Thymus (tissue), 14 donors: ENCODE results near the gene DUSP9. TPM values are rescaled to one million over a fixed set of nuclear protein-coding genes. Genes with fewer than 3 reads are reported as not detected.
A peak's percentile ranks its signal among the peaks of the same experiment; 100 is the strongest.

Experiments used
- DNase-seq, 9 donors: peaks; one replicate each; pipeline ENCODE4 v3.0.0-alpha.2; 2013; ENCODE audit warnings: low spot score in 9 of 9, low read depth in 6 of 9, missing footprints in 1 of 9
- H3K27ac ChIP-seq, 2 donors: one replicate each; pipeline ENCODE4 v1.5.1; 2013; ENCODE audit warnings: control low read depth in 1 of 2, low read depth in 1 of 2, low read length in 1 of 2, mild to moderate bottlenecking in 1 of 2, moderate library complexity in 1 of 2
- H3K27me3 ChIP-seq, 2 donors: one replicate each; pipeline ENCODE4 v1.5.1; 2013; ENCODE audit warnings: low read length in 1 of 2; ENCODE audit not compliant: control insufficient read depth in 2 of 2, insufficient read depth in 1 of 2
- H3K36me3 ChIP-seq, 2 donors: one replicate each; pipeline ENCODE4 v1.5.1; 2013; ENCODE audit warnings: low read length in 1 of 2, mild to moderate bottlenecking in 1 of 2, moderate library complexity in 1 of 2; ENCODE audit not compliant: control insufficient read depth in 2 of 2, insufficient read depth in 2 of 2
- H3K4me1 ChIP-seq, 2 donors: one replicate each; pipeline ENCODE4 v1.5.1; 2013; ENCODE audit warnings: low read length in 2 of 2; ENCODE audit not compliant: control insufficient read depth in 2 of 2, insufficient read depth in 2 of 2
- H3K4me3 ChIP-seq, 2 donors: one replicate each; pipeline ENCODE4 v1.5.1; 2013; ENCODE audit warnings: low read length in 2 of 2, control low read depth in 1 of 2, mild to moderate bottlenecking in 1 of 2
- H3K9me3 ChIP-seq, 2 donors: one replicate each; pipeline ENCODE4 v1.5.1; 2013; ENCODE audit warnings: low read length in 1 of 2, mild to moderate bottlenecking in 1 of 2; ENCODE audit not compliant: control insufficient read depth in 2 of 2, insufficient read depth in 1 of 2
- WGBS: extraction: QIAGEN DNeasy Blood & Tissue Kit; methylation state at CpG from one replicate; pipeline ENCODE4 v1.1.7; 2013; 5-methylcytosine and 5-hydroxymethylcytosine counted together
- long read RNA-seq, 10 donors: transcript quantifications; one replicate each; lab custom pipeline, GENCODE V29; 2026
- polyA plus RNA-seq: library from polyadenylated mRNA; stranded (reverse); fragments of 200-250 nt; gene quantifications from one replicate; pipeline ENCODE4 v1.2.3, GENCODE V29; 2013
- total RNA-seq: library from RNA; stranded (reverse); fragments of 120-200 nt; gene quantifications from one replicate; pipeline ENCODE4 v1.2.4, GENCODE V29; 2013
- donor health status: healthy.

The DUSP9 gene
- 1.7 TPM for total RNA-seq
- polyA plus RNA-seq, result 0.07 TPM
- long read RNA-seq, donor 1, result 0 reads
- long read RNA-seq, donor 2, partial matches to known transcripts, result 7 of 9 reads
- long read RNA-seq, donor 2, other reads (novel, unspliced or antisense), result 0 of 9 reads
- long read RNA-seq, donor 3, result 0 reads
- long read RNA-seq, donor 4, result 0 reads
- long read RNA-seq, donor 5, transcript DUSP9-202 (4 exons, 2,289 nt), result major isoform, 9 of 10 reads
- long read RNA-seq, donor 5, partial matches to known transcripts, result 0 of 10 reads
- long read RNA-seq, donor 5, other reads (novel, unspliced or antisense), result 0 of 10 reads
- long read RNA-seq, donor 6, partial matches to known transcripts, result 0 of 1 reads
- long read RNA-seq, donor 6, other reads (novel, unspliced or antisense), result 0 of 1 reads
- long read RNA-seq, donor 7, result 0 reads
- long read RNA-seq, donor 8, partial matches to known transcripts, result 0 of 1 reads
- long read RNA-seq, donor 8, other reads (novel, unspliced or antisense), result 0 of 1 reads
- long read RNA-seq, donor 9, result 0 reads
- long read RNA-seq, donor 10, result 0 reads

GRCh38 chrX:153646620-153647373 lies at the start of gene DUSP9:
TSS of gene DUSP9 (plus strand) at chrX:153647203. CDS start at chrX:153647954, 751 bp downstream.
- Histone ChIP-seq H3K36me3 (no peaks in the 10 kb centered on the region), H3K27me3 (peaks cover 60 to 79% of the 10 kb centered on the region in 2 donors), H3K4me1 (peaks cover 0 to 14% of the 10 kb centered on the region in 2 donors), H3K4me3 (peak within 1 kb of the TSS in 1 of 2 donors; percentile 18), H3K9me3 (peaks cover 0 to 22% of the 10 kb centered on the region in 2 donors), H3K27ac (no peak within 1 kb of the TSS)
- no peak for DNase-seq
- 6% methylated on average over 52 of the region's 53 CpGs for WGBS

GRCh38 chrX:153598541-153599191 lies 48.3 kb upstream of the DUSP9 start, which contains the start of gene CCNQ:
TSS of gene CCNQ (minus strand) at chrX:153599139. CDS start at chrX:153599073, 66 bp downstream.
- DNase-seq, result peak in 2 of 9 donors; percentile 14 to 38
- under 1% methylated on average over 71 of the region's 79 CpGs for WGBS

GRCh38 chrX:153599192-153600031 lies 47.6 kb upstream of the DUSP9 start:
- Histone ChIP-seq H3K36me3 (peaks cover 2 to 8% of the 10 kb centered on the region in 2 donors), H3K27me3 (no peaks in the 10 kb centered on the region), H3K9me3 (no peaks in the 10 kb centered on the region), H3K4me1 (peaks cover 0 to 13% of the 10 kb centered on the region in 2 donors), H3K27ac (peak overlapping the region in 1 of 2 donors; percentile 18), H3K4me3 (peak overlapping the region; percentile 64 to 68)
- WGBS, result under 1% methylated on average over 67 of the region's 79 CpGs
- peak; percentile 45 to 87 (median 75) for DNase-seq

More at GRCh38 chrX:153598541-153599191, 48.3 kb upstream of the DUSP9 start, which contains the start of gene CCNQ:
- Histone ChIP-seq H3K9me3 (no peaks in the 10 kb centered on the region), H3K36me3 (peaks cover 4 to 16% of the 10 kb centered on the region in 2 donors), H3K27ac (peak within 1 kb of the TSS in 1 of 2 donors; percentile 18), H3K4me3 (peak within 1 kb of the TSS; percentile 68 to 69), H3K4me1 (peaks cover 0 to 13% of the 10 kb centered on the region in 2 donors), H3K27me3 (no peaks in the 10 kb centered on the region)

- Histone ChIP-seq H3K9me3 (no peaks in the 10 kb centered on the region), H3K36me3 (peaks cover 2 to 7% of the 10 kb centered on the region in 2 donors), H3K27me3 (no peaks in the 10 kb centered on the region), H3K4me3 (peak overlapping the region; percentile 64 to 68), H3K27ac (no peak overlapping the region), H3K4me1 (peaks cover 0 to 13% of the 10 kb centered on the region in 2 donors)
- DNase-seq, result peak in 2 of 9 donors; percentile 12 to 28
- WGBS, result 2% methylated on average over 2 of the region's 2 CpGs
Measured at GRCh38 chrX:153600032-153600373, 47.0 kb upstream of the DUSP9 start.

GRCh38 chrX:153600921-153601320 lies 46.1 kb upstream of the DUSP9 start:
- Histone ChIP-seq H3K4me3 (no peak overlapping the region), H3K27me3 (no peaks in the 10 kb centered on the region), H3K9me3 (no peaks in the 10 kb centered on the region), H3K4me1 (peaks cover 0 to 13% of the 10 kb centered on the region in 2 donors), H3K27ac (no peak overlapping the region), H3K36me3 (peaks cover 0 to 3% of the 10 kb centered on the region in 2 donors)
- no peak for DNase-seq
- WGBS, result 92% methylated on average over 7 of the region's 7 CpGs

GRCh38 chrX:153601511-153602110 lies 45.4 kb upstream of the DUSP9 start:
- Histone ChIP-seq H3K27me3 (peaks cover 0 to 2% of the 10 kb centered on the region in 2 donors), H3K4me1 (peaks cover 0 to 13% of the 10 kb centered on the region in 2 donors), H3K4me3 (no peak overlapping the region), H3K9me3 (no peaks in the 10 kb centered on the region), H3K36me3 (no peaks in the 10 kb centered on the region), H3K27ac (no peak overlapping the region)
- DNase-seq, result no peak
- WGBS, result 98% methylated on average over 12 of the region's 12 CpGs

GRCh38 chrX:153602601-153603000 lies 44.4 kb upstream of the DUSP9 start:
- no peak overlapping the region for H3K4me3 ChIP-seq
- DNase-seq, result no peak
- 98% methylated on average over 3 of the region's 3 CpGs for WGBS
- no peaks in the 10 kb centered on the region for H3K36me3 ChIP-seq
- H3K4me1 ChIP-seq, result peaks cover 0 to 13% of the 10 kb centered on the region in 2 donors
- H3K9me3 ChIP-seq, result no peaks in the 10 kb centered on the region
- no peak overlapping the region for H3K27ac ChIP-seq
- H3K27me3 ChIP-seq, result peaks cover 0 to 2% of the 10 kb centered on the region in 2 donors
